AG09309 (cell line): ENCODE data around the gene IL1RAPL1.

Experiments
- DNase-seq: peaks from one replicate; pipeline ENCODE4 v3.0.0-alpha.2; 2010; ENCODE audit warnings: low read depth
- H3K4me3 ChIP-seq: 2 replicates; pipeline ENCODE4 v1.5.1; 2011; ENCODE audit warnings: mild to moderate bottlenecking, low read depth, low read length, moderate library complexity; ENCODE audit not compliant: control insufficient read depth
- TF ChIP-seq, protein P1 (sequence below): IDR thresholded peaks from 2 replicates; pipeline ENCODE4 v1.5.1; 2011; ENCODE audit warnings: mild to moderate bottlenecking, low read depth, low read length, inconsistent platforms; ENCODE audit not compliant: insufficient read depth, control insufficient read depth; ENCODE audit errors: missing control alignments

The IL1RAPL1 gene

DNA sequence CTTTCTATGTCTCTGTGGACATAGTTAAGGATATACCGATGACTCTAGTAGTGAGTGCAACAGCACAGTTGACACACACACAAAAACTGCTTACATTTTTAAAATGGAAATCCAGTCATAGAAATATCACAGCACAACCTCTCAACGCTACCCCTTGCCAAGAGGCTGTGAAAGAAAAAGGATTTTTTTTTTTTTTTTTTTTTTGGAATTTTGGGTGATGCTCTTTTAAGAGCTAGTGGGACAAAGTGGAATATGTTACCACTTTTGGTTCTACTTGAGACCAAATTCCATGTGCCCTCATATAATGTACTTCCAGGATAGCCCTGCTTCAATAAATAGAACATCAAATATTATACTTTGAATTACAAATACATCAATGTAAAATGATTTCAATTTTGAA is 1247.1 kb downstream of the IL1RAPL1 start:
- no peak overlapping the region for H3K4me3 ChIP-seq
- TF ChIP-seq, protein P1, sequence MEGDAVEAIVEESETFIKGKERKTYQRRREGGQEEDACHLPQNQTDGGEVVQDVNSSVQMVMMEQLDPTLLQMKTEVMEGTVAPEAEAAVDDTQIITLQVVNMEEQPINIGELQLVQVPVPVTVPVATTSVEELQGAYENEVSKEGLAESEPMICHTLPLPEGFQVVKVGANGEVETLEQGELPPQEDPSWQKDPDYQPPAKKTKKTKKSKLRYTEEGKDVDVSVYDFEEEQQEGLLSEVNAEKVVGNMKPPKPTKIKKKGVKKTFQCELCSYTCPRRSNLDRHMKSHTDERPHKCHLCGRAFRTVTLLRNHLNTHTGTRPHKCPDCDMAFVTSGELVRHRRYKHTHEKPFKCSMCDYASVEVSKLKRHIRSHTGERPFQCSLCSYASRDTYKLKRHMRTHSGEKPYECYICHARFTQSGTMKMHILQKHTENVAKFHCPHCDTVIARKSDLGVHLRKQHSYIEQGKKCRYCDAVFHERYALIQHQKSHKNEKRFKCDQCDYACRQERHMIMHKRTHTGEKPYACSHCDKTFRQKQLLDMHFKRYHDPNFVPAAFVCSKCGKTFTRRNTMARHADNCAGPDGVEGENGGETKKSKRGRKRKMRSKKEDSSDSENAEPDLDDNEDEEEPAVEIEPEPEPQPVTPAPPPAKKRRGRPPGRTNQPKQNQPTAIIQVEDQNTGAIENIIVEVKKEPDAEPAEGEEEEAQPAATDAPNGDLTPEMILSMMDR = no peak
- DNase-seq = no peak

DNA sequence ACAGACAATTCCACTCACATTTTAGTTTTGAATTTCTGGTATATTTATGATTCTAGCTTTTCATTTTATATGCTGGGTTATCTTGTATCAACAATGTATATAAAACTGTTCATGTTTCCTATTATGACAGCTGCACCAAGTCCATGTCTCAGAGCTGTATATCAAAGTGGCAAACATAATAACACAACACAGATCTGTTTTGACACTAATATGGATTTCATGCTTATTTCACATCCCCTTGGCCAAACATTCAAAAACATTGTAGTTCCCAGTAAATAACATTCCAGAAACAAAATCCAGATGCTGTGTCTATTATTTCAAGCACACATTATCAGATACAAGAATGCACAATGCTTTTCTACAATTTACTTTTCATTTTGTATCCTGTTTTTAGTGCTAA is 1247.5 kb downstream of the IL1RAPL1 start:
- TF ChIP-seq, protein P1 = no peak
- no peak for DNase-seq
- H3K4me3 ChIP-seq = no peak overlapping the region

DNA sequence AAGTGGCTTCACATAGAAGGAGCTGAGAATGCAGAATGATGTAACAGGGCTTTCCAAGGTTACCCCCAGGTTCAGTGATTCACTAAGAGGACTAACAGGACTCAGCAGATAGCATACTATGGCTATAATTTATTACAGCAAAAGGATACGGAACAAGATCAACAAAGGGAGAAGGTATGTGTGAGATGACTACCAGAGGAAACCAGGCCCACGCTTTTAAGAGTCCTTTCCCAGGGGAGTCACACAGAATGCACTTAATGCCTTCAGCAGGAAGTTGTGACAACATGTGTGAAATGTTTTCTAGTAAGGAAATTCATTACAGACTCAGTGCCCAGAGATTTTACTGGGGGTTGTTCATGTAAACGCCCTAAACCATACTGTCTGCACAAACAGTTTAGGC is 1254.5 kb downstream of the IL1RAPL1 start:
- DNase-seq = no peak
- no peak overlapping the region for H3K4me3 ChIP-seq
- TF ChIP-seq, protein P1 = no peak

DNA sequence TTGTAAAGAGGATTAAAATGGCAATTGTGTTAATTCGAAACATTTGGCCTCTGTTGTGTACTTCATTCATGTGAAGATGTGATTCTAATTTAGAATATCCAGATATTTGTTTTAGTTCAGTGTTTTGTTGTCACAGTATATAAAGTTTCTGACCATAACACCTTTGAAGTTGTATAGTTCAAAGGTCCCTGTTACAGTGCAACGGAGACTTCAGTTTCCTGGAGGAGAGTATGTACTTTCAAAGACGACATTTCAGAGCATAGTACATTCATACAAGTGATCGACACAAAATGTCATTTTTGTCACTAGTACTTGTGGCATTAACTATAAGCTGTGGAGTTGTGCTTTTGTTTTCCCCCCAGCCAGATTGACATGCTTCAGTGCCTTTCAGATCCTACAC is 1255.3 kb downstream of the IL1RAPL1 start:
- DNase-seq = no peak
- TF ChIP-seq, protein P1 = no peak
- no peak overlapping the region for H3K4me3 ChIP-seq

DNA sequence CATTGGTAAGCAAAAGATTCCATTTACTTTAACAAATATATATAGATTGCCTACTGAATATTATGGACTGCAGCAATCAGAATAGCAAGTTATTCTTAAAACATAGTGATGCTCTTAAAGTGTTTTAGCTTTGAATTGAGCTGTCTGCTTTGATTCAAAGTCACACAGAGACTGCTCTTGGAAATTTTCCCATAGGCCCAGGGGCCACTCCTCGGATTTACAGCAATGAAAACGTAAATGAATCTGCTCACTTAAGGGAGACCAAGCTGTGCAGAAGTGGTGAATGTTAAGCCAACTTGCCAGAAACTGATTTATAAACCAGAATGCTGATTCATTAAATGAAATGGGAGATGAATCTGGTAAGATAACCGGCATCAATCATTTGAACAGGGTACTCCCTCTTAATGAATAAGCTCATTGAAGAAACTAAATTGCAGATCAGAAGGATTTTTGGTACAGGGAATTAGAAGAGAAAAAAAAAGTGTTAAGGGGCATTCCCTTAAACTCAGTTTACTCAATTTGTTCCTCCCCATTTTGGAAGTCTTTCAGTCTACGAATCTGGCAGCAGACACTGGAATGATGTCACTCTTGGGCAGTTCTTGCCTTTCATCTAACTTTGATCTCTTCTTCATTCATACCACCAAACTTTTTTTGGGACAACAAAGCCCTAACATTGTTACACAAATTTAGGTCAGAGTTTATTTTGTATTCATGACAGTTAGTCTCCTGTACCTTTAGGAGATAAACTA is 1264.8 kb downstream of the IL1RAPL1 start:
- TF ChIP-seq, protein P1 = no peak
- no peak overlapping the region for H3K4me3 ChIP-seq
- DNase-seq = no peak

DNA sequence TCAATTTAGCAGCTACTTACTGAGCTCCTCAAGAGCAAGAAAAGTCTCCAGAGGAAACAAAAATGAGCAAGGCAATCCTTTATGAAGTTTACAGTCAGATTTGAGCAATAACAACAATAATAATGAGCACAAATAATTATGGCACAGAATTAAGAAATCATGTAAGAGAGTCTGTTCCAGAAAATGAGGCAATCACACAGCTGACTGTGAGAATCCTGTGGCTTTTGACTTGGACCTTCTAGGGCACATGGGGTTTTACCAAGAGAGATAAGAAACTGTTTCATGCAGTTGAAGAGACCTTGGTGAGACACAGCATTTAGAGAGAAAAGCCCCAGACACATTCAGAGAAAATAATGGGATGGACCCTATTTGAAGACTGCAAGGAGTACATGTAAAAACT is 1265.5 kb downstream of the IL1RAPL1 start:
- DNase-seq = no peak
- TF ChIP-seq, protein P1 = no peak

More for the DNA sequence above, 1265.5 kb downstream of the IL1RAPL1 start:
- no peak overlapping the region for H3K4me3 ChIP-seq
